GM21528 (cell line): ENCODE results near the gene C16orf54.
"Not testable (repeated sequence)": the region's sequence is repeated elsewhere in the genome, so short reads cannot be mapped to it uniquely, and the experiment has no call there.

ENCODE experiments used
- ATAC-seq: cut with Tn5 transposase; IDR thresholded peaks from one replicate; pipeline ENCODE4 v1.9.1; 2021; ENCODE audit warnings: mild to moderate bottlenecking, moderate library complexity; ENCODE audit not compliant: unreplicated experiment, low FRiP score

The C16orf54 gene

DNA sequence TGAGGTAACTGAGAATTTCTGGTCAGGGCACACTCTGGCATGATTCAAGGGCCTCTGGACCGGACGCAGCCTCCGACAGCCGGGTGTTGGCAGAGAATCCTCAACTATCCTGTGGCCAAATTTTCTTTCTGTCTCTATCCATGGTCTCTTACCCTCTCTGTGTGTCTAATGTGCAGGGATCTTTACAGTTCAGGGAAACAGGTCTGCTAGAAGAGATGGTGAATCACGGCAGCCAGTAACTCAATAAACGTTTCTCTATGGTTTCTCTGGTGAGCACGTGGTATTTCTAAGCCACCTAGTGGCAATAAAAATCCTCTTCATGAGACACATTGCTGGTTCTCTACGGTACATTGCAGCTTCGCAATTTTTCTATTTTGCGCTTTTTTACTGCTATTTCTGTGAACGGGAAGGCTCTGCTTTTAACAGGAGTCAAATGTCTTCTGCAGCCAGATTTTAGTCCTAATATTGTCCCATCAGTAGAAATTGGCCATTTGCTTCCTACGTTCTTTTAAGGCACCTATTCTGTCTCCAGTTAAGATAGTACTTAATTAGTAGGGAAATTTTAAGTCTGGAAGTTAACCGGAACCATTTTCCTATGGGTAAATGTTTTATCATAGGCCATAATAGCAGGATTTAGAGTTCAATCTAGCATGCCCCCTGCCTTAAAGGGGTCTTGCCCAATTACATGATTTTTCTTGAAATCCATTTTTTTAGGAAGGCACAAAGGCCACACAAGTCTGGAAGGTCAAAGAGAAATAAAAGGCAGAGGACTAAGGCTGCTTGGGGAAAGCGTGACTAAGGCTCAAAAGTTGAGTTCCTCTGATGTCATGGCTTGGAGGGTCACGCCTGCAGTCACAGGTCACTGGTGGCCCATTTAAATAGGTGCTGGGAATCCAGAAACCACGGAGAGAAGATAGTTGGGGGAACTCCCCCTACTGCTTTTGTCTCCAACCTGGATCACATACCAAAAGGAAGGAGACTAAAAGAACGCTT, 35.3 kb downstream of the C16orf54 start:
- no peak for ATAC-seq

DNA sequence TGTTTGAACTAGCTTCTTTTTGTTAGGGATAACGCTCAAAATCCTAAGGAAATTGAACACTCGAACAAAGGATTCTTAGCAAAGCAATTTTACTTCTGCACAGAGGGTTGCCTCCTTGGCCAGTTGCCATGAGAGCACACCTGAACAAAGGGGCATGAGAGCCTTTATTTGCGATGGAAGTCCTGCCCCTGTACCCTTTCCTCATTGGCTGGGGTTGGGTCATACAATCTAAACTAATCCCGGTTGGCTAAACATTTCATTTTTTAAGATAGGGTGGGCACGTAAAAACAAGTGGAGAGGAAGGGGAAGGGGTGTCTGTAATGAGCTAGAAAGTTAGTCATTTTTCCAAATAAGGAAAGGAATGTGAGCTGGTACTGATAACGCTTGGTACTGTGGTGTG, 36.1 kb downstream of the C16orf54 start:
- not testable (repeated sequence) for ATAC-seq

DNA sequence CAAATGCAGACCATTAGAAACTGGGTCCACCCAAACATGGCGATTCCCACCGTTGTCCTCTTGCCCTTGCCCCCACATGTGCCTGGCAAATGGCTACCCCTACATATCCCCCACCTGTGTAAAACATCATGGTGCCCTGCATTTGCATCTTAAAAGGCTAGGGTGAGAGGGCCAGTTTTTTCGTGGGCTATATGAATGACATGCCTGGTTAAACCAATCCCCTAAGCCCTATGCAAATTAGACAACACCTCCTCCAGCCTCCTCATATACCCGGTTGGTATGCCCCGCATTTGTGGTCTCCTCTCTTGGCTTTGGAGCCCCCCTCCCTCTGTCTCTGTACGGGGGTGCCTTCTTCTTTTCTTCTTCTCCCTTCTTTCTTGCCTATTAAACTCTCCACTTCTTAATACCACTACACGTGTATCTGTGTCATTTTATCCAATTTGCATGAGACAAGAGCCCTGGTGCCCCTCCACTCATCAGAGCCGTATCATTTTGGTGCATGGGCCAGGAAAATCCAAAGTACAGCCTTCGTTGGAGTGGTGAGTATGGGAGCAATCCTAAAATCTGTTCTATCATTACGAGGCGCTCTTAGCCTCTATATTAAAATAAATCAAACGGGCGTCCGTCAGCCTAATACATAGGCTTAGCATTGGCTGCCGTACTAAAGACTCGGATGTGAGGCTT, 36.7 kb downstream of the C16orf54 start:
- no peak for ATAC-seq

DNA sequence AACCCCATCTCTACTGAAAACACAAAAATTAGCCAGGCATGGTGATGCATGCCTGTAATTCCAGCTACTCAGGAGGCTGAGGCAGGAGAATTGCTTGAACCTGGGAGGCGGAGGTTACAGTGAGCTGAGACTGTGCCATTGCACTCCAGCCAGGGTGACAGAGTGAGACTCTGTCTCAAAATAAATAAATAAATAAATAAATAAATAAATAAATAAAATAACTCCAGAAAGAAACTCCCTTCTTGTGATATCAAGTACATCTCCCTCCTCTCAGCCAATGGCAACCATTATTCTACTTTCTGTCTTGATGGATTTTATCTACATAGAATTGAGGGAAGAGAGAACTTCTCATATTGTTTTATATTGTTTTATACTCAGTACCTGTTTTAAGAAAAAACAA, 38.6 kb downstream of the C16orf54 start:
- not testable (repeated sequence) for ATAC-seq

DNA sequence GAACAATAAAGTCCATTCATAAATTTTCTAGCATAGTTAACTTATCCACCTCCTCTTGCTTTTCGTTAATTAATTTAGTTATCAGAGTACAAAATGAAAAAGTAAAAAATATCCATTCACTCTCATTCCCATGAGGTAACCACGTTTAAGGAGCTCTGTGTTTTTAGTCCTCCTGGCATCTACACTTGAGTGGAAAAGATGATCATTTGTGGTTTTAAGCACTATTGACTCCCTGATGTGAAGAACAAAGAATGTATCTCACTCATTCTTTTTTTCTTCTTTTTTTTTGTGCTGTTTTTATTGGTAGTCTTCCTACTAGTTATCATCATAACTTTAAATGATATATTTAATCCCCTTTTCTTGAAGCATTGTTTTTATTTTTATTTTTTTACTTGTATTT, 40.8 kb downstream of the C16orf54 start:
- ATAC-seq, result no peak

DNA sequence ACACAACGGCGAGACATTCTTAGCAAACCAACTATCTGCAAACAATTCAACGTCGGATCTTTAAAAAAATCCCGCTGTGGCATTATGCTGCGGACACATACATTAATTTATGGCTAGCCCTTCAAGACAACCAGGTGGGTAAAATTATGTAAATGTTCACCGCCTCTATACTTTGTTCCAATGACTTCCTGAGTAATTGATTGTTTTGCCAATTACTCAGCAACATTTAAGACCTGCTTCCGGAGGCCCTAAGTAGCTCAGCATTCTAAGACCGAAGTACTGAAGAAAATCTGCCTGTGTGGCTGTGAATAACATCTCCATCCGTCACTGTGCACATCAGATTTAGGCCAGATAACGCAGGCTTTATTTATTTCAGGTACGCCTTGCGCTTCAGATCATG, 43.5 kb downstream of the C16orf54 start:
- peak; percentile 29 for ATAC-seq

DNA sequence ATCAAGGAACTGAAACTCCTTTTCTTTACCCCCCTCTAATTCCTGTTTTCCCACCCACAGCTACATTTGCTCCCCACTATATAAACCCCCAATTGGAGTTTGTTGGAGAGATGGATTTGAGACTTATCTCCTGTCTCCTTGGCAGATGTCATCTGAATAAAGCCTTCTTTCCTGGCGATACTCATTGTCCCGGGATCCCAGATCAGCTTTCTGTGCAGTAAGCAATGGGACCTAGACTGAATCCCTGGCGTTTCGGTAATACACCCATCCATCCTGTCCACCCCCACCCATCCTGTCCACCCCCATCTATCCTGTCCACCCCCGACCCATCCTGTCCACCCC, 44.6 kb downstream of the C16orf54 start:
- ATAC-seq, result no peak

DNA sequence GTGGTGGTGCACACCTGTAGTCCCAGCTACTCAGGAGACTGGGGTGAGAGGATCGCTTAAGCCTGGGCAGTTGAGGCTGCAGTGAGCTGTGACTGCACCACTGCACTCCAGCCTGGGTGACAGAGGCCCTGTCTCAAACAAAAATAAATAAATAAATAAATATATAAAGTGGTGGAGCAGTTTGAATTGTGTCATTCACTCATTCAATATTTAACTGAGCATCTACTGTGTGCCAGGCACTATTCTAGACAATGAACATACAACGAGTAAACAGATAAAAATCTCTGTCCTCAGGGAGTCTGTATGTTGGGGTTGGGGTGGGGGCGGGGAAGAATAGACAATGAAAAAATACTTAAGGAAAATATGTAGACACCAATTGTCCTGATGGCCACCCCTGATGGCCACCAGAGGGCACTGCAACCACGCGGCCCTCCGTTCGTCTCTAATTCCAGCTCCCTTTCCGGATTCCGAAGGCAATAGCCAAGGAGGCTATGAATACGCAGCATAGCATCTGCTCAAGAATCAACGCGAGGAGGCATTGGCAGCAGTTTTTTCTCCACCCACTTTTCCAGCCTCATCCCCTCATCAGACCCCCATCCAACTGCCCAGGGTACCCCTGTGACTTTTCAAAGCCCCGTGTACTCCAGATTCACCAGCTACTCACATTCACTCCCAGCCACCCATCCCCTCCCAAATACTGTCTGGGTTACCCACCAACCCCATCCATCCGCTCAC, 45.4 kb downstream of the C16orf54 start:
- ATAC-seq, result no peak

DNA sequence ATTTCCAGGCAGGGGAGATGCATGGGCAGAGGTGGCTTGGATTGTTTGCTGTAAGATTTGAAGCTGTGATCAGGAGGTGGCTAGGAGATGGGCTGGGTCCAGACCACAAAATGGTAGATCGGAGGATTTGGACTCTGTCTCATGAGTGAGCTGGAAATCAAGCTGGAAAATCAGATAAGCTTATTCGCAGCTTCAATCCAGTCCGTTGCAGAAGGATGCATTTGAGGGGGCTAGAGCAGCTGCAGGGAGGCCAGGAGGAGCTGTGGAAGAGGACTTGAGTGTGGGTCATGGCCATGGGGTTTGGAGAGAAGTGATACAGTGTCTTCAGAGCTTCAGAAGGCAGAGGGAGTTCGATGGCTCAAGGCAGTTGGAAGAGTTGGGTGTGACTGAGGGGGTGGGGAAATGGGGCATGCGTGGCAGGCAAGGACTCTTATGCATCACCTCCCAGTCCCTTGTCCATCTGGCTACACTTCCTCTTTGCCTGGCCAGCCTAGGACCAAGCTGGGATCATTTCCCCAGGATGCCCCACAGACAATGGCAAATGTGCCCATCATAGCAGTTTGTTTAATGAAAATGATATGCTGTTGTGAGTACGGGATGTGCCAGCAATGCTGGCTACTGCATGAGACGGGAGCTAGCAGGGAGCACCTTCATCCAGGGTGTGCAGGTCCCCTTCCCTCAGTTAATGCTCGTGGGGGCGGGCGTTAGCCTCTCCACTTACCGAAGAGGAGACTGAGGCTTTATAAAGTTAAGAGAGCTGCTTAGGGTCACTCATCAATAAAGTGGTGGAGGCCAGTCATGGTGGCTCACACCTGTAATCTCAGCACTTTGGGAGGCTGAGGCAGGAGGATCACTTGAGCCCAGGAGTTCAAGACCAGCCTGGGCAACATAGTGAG, 46.2 kb downstream of the C16orf54 start:
- no peak for ATAC-seq

DNA sequence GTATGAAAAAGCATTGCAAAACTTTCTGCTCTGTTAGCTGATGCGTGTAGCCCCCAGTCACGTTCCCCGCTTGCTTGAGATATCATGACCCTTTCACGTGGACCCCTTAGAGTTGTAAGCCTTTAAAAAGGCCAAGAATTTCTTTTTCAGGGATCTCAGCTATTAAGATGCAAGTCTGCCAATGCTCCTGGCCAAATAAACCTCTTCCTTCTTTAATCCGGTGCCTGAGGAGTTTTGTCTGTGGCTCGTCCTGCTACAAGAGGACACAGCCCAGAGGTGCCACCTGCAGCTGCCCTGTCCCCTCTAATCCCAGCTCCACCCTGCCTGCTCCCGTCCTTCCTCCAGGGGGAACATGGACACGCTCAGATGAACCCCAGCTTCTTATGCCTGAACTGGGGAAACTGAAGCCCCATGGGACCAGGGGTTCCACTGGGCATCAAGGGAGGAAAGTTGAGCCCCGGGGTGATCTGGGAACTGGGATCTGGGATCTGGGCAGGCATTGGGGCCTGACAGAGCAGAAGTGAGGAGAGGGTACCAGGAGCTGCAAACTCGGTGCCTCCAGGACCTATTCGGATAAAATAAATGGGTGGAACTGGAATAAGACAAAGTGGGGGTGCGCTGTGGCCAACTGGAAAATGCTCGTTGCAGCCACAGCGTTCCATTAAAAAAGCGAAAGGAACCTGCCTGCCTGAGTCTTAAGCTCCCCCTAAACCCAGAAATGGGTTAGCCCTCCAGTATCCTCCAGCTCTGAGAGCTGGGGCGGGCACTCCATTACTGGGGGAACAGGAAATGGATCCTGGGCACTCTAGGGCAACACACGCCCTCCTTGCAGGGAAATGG, 47.1 kb downstream of the C16orf54 start:
- no peak for ATAC-seq

DNA sequence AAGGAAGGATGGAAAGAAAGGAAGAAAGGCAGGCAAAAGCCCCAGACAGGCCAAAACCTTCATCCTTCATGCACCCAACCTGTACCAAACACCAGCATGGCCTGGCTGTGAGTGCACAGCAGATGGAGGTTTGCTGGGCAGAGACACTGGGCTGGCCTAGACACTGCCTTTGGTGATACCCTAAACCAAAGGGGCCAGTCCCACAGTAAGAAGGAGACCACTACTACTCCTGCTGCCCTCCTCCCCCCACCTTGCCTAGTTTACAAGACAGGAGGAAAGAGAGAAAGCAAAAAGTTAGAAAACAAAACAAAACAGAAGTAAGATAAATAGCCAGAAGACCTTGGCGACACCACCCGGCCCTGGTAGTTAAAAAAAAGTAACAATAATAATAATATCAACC, 47.7 kb downstream of the C16orf54 start:
- ATAC-seq, result no peak

DNA sequence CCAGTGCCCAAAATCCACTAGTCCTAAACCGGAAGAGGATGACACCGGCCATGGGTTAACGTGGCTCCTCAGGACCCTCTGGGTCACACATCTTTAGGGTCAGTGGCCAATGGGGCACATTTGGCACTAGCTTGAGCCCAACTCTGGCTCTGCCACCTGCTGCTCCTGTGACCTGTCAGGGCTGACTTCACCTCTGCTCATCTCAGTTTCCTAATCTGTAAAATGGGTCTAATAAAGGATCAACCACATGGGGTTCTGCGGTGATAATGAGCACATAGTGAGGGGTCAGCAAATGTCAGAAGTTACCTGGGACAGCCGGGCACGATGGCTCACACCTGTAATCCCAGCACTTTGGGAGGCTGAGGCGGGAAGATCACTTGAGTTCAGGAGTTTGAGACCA, 48.4 kb downstream of the C16orf54 start:
- ATAC-seq, result no peak

DNA sequence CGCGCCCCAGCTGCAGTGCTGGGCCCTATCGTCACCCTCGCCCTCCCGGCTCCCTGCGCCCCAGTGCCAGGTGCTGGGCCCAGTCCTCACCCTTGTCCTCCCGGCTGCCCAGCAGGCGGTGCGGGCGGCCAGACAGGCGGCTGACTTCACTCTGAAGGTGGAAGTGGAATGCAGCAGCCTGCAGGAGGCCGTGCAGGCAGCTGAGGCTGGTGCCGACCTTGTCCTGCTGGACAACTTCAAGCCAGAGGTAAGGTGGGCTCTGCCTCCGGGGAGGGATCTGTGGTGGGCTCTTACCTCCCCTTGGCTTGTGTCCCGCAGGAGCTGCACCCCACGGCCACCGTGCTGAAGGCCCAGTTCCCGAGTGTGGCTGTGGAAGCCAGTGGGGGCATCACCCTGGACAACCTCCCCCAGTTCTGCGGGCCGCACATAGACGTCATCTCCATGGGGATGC, 48.9 kb downstream of the C16orf54 start:
- no peak for ATAC-seq

DNA sequence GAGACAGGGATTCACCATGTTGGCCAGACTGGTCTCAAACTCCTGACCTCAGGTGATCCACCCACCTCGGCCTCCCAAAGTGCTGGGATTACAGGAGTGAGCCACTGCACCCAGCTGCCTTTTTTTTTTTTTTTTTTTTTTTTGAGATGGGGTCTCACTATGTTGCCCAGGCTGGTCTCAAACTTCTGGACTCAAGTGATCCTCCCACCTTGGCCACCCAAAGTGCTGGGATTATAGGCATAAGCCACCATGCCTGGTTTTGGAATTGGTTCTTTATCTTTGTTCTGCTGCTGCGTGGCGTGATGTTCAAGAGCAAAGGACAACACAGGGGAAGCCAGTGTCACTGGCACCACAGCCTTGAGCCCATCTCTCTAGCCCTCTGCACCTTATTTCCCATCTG, 50.1 kb downstream of the C16orf54 start:
- not testable (repeated sequence) for ATAC-seq

DNA sequence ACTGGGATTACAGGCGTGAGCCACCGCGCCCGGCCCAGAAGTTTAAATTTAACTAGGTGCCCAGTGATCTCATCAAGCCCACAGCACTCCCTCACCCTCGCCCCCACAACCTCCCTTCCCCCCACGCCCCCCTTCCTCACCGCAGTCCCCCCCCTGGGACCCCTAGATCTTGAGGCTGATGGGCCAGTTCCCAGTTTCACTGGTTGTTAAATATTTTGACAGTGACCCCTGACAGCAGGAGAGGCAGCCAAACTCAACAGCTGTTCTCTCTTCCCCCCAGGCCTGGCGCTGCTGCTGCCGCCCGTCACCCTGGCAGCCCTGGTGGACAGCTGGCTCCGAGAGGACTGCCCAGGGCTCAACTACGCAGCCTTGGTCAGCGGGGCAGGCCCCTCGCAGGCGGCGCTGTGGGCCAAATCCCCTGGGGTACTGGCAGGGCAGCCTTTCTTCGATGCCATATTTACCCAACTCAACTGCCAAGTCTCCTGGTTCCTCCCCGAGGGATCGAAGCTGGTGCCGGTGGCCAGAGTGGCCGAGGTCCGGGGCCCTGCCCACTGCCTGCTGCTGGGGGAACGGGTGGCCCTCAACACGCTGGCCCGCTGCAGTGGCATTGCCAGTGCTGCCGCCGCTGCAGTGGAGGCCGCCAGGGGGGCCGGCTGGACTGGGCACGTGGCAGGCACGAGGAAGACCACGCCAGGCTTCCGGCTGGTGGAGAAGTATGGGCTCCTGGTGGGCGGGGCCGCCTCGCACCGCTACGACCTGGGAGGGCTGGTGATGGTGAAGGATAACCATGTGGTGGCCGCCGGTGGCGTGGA, 51.2 kb downstream of the C16orf54 start:
- no peak for ATAC-seq

DNA sequence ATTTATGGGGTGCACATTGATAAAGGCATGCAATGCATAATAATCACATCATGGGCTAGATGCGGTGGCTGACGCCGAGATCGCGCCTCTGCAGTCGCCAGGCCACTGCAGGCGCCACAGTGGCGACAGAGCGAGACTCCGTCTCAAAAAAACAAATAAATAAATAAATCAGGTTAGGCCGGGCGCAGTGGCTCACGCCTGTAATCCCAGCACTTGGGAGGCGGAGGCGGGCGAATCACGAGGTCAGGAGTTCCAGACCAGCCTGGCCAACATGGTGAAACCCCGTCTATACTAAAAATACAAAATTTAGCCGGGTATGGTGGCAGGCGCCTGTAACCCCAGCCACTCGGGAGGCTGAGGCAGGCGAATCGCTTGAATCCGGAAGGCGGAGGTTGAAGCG, 53.2 kb downstream of the C16orf54 start:
- not testable (repeated sequence) for ATAC-seq
